H9 (cell line): ENCODE results near the gene FHIP1B. TPM values are rescaled to one million over a fixed set of nuclear protein-coding genes. Genes with fewer than 3 reads are reported as not detected.

Source experiments
- DNase-seq: peaks from one replicate; pipeline ENCODE4 v3.0.0-alpha.2; 2017
- H2AFZ ChIP-seq: one replicate; pipeline ENCODE4 v1.6.1; 2013; ENCODE audit warnings: mild to moderate bottlenecking, low read length, control low read depth, moderate library complexity
- H2AK5ac ChIP-seq: 2 replicates; pipeline ENCODE4 v1.6.1; 2013; ENCODE audit warnings: low read length, control low read depth, mixed read lengths; ENCODE audit not compliant: insufficient read length
- H2BK120ac ChIP-seq: one replicate; pipeline ENCODE4 v1.6.1; 2013; ENCODE audit warnings: low read depth, mild to moderate bottlenecking, low read length, control low read depth, inconsistent platforms; ENCODE audit not compliant: poor library complexity, severe bottlenecking
- H2BK12ac ChIP-seq: 2 replicates; pipeline ENCODE4 v1.6.1; 2013; ENCODE audit warnings: low read length, control low read depth, mixed read lengths, low read depth; ENCODE audit not compliant: insufficient read length
- H2BK15ac ChIP-seq: 2 replicates; pipeline ENCODE4 v1.6.1; 2013; ENCODE audit warnings: low read depth, low read length, control low read depth
- H2BK20ac ChIP-seq: one replicate; pipeline ENCODE4 v1.6.1; 2013; ENCODE audit warnings: low read depth, mild to moderate bottlenecking, low read length, control low read depth, inconsistent platforms; ENCODE audit not compliant: poor library complexity, severe bottlenecking
- H2BK5ac ChIP-seq: 2 replicates; pipeline ENCODE4 v1.6.1; 2013; ENCODE audit warnings: low read length, control low read depth, mixed read lengths; ENCODE audit not compliant: insufficient read length
- H3K14ac ChIP-seq: 2 replicates; pipeline ENCODE4 v1.6.1; 2013; ENCODE audit warnings: low read length, control low read depth; ENCODE audit not compliant: insufficient read depth
- H3K18ac ChIP-seq: 2 replicates; pipeline ENCODE4 v1.6.1; 2013; ENCODE audit warnings: low read depth, mild to moderate bottlenecking, mixed read lengths, low read length, control low read depth; ENCODE audit not compliant: insufficient read length
- H3K23ac ChIP-seq: 2 replicates; pipeline ENCODE4 v1.6.1; 2013; ENCODE audit warnings: low read length, control low read depth, mixed read lengths, low read depth; ENCODE audit not compliant: insufficient read length
- H3K23me2 ChIP-seq: 2 replicates; pipeline ENCODE4 v1.6.1; 2013; ENCODE audit warnings: low read depth, mild to moderate bottlenecking, mixed read lengths, low read length, control low read depth; ENCODE audit not compliant: insufficient read length, poor library complexity, severe bottlenecking
- H3K27ac ChIP-seq: 2 replicates; pipeline ENCODE4 v1.5.1; 2013; ENCODE audit warnings: low read length, control low read depth, mixed read lengths, low read depth; ENCODE audit not compliant: insufficient read length
- H3K27me3 ChIP-seq: 2 replicates; pipeline ENCODE4 v1.6.1; 2013; ENCODE audit warnings: low read length, control low read depth, inconsistent platforms; ENCODE audit not compliant: insufficient read depth
- H3K4ac ChIP-seq: 2 replicates; pipeline ENCODE4 v1.6.1; 2013; ENCODE audit warnings: low read depth, mild to moderate bottlenecking, control low read depth, inconsistent platforms, low read length, moderate library complexity
- H3K4me1 ChIP-seq: 2 replicates; pipeline ENCODE4 v1.6.1; 2013; ENCODE audit warnings: low read length, control low read depth, inconsistent platforms; ENCODE audit not compliant: insufficient read depth
- H3K4me2 ChIP-seq: 2 replicates; pipeline ENCODE4 v1.6.1; 2013; ENCODE audit warnings: low read length, control low read depth, mixed read lengths; ENCODE audit not compliant: insufficient read length, insufficient read depth
- H3K56ac ChIP-seq: 2 replicates; pipeline ENCODE4 v1.6.1; 2013; ENCODE audit warnings: low read depth, mild to moderate bottlenecking, mixed read lengths, low read length, control low read depth; ENCODE audit not compliant: insufficient read length
- H3K79me1 ChIP-seq: 2 replicates; pipeline ENCODE4 v1.6.1; 2013; ENCODE audit warnings: low read depth, mild to moderate bottlenecking, moderate library complexity, low read length, control low read depth, inconsistent platforms; ENCODE audit not compliant: insufficient read depth, poor library complexity, severe bottlenecking
- H3K79me2 ChIP-seq: 2 replicates; pipeline ENCODE4 v1.6.1; 2013; ENCODE audit warnings: low read length, control low read depth, inconsistent platforms; ENCODE audit not compliant: insufficient read depth
- H3K9ac ChIP-seq: 2 replicates; pipeline ENCODE4 v1.6.1; 2013; ENCODE audit warnings: low read length, control low read depth, mixed read lengths; ENCODE audit not compliant: insufficient read length; ENCODE audit errors: extremely low read depth
- H3K9me3 ChIP-seq: one replicate; pipeline ENCODE4 v1.6.1; 2013; ENCODE audit warnings: low read depth, low read length, inconsistent platforms; ENCODE audit not compliant: control insufficient read depth
- H3T11ph ChIP-seq: one replicate; pipeline ENCODE4 v1.6.1; 2013; ENCODE audit warnings: mild to moderate bottlenecking, low read length, control low read depth, inconsistent platforms
- H4K20me1 ChIP-seq: one replicate; pipeline ENCODE4 v1.6.1; 2013; ENCODE audit not compliant: control insufficient read depth, insufficient read length, insufficient read depth
- H4K5ac ChIP-seq: 2 replicates; pipeline ENCODE4 v1.6.1; 2013; ENCODE audit warnings: low read depth, mild to moderate bottlenecking, mixed read lengths, low read length, control low read depth; ENCODE audit not compliant: insufficient read length
- H4K8ac ChIP-seq: replicated peaks from 2 replicates; pipeline ENCODE4 v1.6.1; 2013; ENCODE audit warnings: low read length, control low read depth, mixed read lengths, low read depth; ENCODE audit not compliant: insufficient read length
- H4K91ac ChIP-seq: 2 replicates; pipeline ENCODE4 v1.6.1; 2013; ENCODE audit warnings: low read depth, mild to moderate bottlenecking, moderate library complexity, mixed read lengths, low read length, control low read depth; ENCODE audit not compliant: insufficient read length
- H3K27ac Mint-ChIP-seq, 3 experiments: 2 replicates in 2 of 3; 3 replicates in 1 of 3; pipeline ENCODE4 v1.8.0; 2020 to 2021; ENCODE audit warnings: mixed read lengths in 3 of 3, mild to moderate bottlenecking in 1 of 3, moderate library complexity in 1 of 3
- H3K27me3 Mint-ChIP-seq: 2 replicates; pipeline ENCODE4 v1.8.0; 2021; ENCODE audit warnings: low read depth, mild to moderate bottlenecking, moderate library complexity, mixed read lengths
- H3K36me3 Mint-ChIP-seq, 3 experiments: 2 replicates in 2 of 3; 3 replicates in 1 of 3; pipeline ENCODE4 v1.8.0; 2020 to 2021; ENCODE audit warnings: low read depth in 3 of 3, mixed read lengths in 3 of 3; ENCODE audit not compliant: insufficient read depth in 1 of 3
- H3K4me1 Mint-ChIP-seq, 2 experiments: 2 replicates each; pipeline ENCODE4 v1.8.0; 2020; ENCODE audit warnings: mixed read lengths in 2 of 2
- H3K4me3 Mint-ChIP-seq, 2 experiments: 2 replicates in 1 of 2; 3 replicates in 1 of 2; pipeline ENCODE4 v1.8.0; 2020 to 2021; ENCODE audit warnings: mild to moderate bottlenecking in 2 of 2, mixed read lengths in 2 of 2, moderate library complexity in 1 of 2
- H3K9me3 Mint-ChIP-seq, 2 experiments: 2 replicates in 1 of 2; 3 replicates in 1 of 2; pipeline ENCODE4 v1.8.0; 2020; ENCODE audit warnings: mild to moderate bottlenecking in 2 of 2, mixed read lengths in 2 of 2, moderate library complexity in 1 of 2
- WGBS: extraction: QIAGEN DNeasy Blood & Tissue Kit; methylation state at CpG from one replicate; pipeline ENCODE4 v1.1.7; 2013; ENCODE audit warnings: missing lambda C conversion rate, low lambda C conversion rate, mixed read lengths; ENCODE audit not compliant: insufficient read length; ENCODE audit errors: extremely low coverage; 5-methylcytosine and 5-hydroxymethylcytosine counted together
- total RNA-seq: library from RNA; stranded (reverse); gene quantifications from 2 replicates; pipeline ENCODE4 v1.2.1, GENCODE V29; 2021
- TF ChIP-seq, protein P1 (sequence below): fragments of 200-600 bp; sonication (generic); conservative IDR thresholded peaks from 3 replicates; pipeline ENCODE4 v1.8.0; 2021; ENCODE audit warnings: antibody characterized with exemption, mild to moderate bottlenecking

FHIP1B gene
- total RNA-seq, 1 experiment from 2014 or later, result 28.5 TPM

DNA sequence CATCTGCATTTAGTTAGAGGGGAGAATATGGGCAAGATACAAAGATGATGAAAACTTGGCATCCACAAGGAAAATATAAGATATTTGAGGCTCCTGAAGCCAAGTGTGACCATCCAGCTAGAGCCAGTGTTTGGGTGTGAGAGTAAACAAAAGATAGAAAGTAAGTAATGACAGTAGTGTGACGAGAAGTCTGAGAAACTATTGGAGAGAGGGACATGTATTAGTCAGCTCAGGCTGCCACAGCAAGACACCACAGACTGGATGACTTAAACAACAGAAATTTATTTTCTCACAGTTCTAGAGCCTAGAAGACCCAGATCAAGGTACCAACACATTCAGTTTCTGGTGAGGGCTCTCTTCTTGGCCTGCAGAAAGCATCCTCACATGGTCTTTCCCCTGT lies 18.8 kb upstream of the FHIP1B start:
- Histone ChIP-seq H3K56ac (no peak overlapping the region), H3K27me3 (peaks cover 4% of the 10 kb centered on the region), H3K23ac (no peak overlapping the region), H2BK15ac (no peak overlapping the region), H3K79me1 (no peaks in the 10 kb centered on the region), H4K5ac (no peak overlapping the region), H2BK20ac (no peak overlapping the region), H4K91ac (no peak overlapping the region), H3K14ac (no peak overlapping the region), H3T11ph (no peak overlapping the region), H3K9me3 (no peaks in the 10 kb centered on the region), H3K4me2 (no peak overlapping the region), H2AK5ac (no peak overlapping the region), H3K23me2 (no peaks in the 10 kb centered on the region), H2BK12ac (no peak overlapping the region), H3K4me1 (no peaks in the 10 kb centered on the region), H4K8ac (no peak overlapping the region), H2BK120ac (no peak overlapping the region), H3K27ac (no peak overlapping the region), H3K4ac (no peak overlapping the region), H2AFZ (no peak overlapping the region), H4K20me1 (no peaks in the 10 kb centered on the region), H3K18ac (no peak overlapping the region), H3K9ac (no peak overlapping the region), H3K79me2 (no peaks in the 10 kb centered on the region), H2BK5ac (no peak overlapping the region)
- TF ChIP-seq, protein P1, sequence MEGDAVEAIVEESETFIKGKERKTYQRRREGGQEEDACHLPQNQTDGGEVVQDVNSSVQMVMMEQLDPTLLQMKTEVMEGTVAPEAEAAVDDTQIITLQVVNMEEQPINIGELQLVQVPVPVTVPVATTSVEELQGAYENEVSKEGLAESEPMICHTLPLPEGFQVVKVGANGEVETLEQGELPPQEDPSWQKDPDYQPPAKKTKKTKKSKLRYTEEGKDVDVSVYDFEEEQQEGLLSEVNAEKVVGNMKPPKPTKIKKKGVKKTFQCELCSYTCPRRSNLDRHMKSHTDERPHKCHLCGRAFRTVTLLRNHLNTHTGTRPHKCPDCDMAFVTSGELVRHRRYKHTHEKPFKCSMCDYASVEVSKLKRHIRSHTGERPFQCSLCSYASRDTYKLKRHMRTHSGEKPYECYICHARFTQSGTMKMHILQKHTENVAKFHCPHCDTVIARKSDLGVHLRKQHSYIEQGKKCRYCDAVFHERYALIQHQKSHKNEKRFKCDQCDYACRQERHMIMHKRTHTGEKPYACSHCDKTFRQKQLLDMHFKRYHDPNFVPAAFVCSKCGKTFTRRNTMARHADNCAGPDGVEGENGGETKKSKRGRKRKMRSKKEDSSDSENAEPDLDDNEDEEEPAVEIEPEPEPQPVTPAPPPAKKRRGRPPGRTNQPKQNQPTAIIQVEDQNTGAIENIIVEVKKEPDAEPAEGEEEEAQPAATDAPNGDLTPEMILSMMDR, result no peak
- H3K4me1 Mint-ChIP-seq, result peaks cover 10 to 12% of the 10 kb centered on the region in 2 experiments
- H3K27me3 Mint-ChIP-seq, result peaks cover 6% of the 10 kb centered on the region
- H3K9me3 Mint-ChIP-seq, result no peaks in the 10 kb centered on the region; a peak in 1 of 5 replicates
- no peak overlapping the region for H3K4me3 Mint-ChIP-seq
- no peak overlapping the region for H3K27ac Mint-ChIP-seq
- no peak for DNase-seq
- no CpG with 5 or more reads among the region's 1 CpG for WGBS
- H3K36me3 Mint-ChIP-seq, result no peaks in the 10 kb centered on the region
